Measurements from ENCODE around the gene CSRP1.

Gene CSRP1

DNA sequence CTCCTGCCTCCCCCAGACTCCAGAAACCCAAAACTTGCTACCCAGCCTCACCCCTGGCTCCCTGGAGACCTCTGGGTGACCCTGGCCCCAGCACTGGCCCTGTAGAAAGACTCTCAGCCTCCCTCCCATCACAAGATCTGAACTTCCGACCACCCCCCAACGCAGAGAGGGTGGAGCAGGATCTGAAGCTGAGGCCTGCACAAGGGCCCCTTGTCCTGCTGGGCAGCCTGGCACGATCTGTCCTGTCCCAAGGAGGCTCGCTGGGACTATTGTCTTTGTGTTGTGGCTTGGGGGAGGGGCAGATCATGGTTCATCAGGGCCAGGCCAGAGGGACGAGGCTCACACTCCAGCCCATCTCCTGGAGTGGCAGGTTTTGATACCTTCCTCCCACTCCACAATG, 57.9 kb downstream of the CSRP1 start:
- Histone ChIP-seq H3K9ac (ENCODE audit: low read depth, low read length) (no peak overlapping the region), H3K4me3 (ENCODE audit: low read depth, low read length) (no peak overlapping the region), H3K9me3 (ENCODE audit: control insufficient read depth, insufficient read depth, low read length) (no peaks in the 10 kb centered on the region), H3K4me1 (ENCODE audit: control insufficient read depth, insufficient read depth, low read length) (peaks cover 19% of the 10 kb centered on the region), H3K36me3 (ENCODE audit: control insufficient read depth, insufficient read depth, low read length) (no peaks in the 10 kb centered on the region), H3K27me3 (ENCODE audit: control insufficient read depth, insufficient read depth, low read length) (peaks cover 3% of the 10 kb centered on the region)

DNA sequence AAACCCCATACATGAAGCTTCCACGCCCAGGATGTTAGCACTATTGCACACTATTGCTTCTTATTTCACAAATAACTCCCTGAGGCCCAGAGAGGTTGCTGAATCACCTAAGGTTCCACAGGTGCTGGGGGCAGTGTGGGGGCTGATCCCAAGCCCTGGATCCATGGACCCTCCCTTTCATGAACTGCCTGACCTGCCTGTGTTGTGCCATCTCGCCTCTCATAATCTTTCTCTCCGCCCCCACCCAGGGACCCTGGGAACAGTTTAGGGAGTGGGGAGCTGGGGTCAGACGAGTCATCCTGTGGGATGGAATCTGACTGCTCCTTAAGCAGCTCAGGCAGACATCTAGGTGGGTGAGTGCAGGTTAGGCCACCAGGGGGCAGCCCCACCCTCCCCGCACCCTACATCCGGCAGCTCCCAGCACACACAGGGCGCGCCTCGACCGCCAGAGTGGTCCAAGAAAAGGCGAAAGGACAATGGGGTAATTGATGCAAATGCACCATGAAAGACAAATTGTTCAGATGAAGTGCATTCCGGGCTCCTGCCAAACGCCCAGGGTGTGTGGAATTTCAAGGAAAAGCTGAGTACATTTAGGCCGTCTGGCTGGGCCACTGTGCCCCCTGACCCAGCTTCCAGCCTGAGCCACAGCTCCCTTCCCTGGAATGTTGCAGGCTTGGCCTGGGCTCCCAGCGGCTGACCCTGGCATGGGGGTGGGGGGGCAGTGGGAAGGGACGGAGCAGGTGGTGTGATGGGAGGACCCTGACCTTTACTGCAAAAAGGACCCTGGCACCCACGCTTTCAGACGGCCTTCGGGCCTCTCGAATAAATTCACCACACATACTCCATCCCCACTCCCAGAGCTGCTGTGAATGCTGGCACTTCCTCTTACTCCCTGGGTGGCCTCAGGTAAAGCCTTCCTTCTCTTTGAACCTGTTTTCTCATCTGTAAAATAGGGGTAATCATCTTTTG, 58.7 kb downstream of the CSRP1 start:
- Histone ChIP-seq H3K9me3 (ENCODE audit: control insufficient read depth, insufficient read depth, low read length) (no peaks in the 10 kb centered on the region), H3K4me1 (ENCODE audit: control insufficient read depth, insufficient read depth, low read length) (peaks cover 19% of the 10 kb centered on the region), H3K9ac (ENCODE audit: low read depth, low read length) (no peak overlapping the region), H3K36me3 (ENCODE audit: control insufficient read depth, insufficient read depth, low read length) (no peaks in the 10 kb centered on the region), H3K4me3 (ENCODE audit: low read depth, low read length) (peak overlapping the region; percentile 27), H3K27me3 (ENCODE audit: control insufficient read depth, insufficient read depth, low read length) (peaks cover 3% of the 10 kb centered on the region)

DNA sequence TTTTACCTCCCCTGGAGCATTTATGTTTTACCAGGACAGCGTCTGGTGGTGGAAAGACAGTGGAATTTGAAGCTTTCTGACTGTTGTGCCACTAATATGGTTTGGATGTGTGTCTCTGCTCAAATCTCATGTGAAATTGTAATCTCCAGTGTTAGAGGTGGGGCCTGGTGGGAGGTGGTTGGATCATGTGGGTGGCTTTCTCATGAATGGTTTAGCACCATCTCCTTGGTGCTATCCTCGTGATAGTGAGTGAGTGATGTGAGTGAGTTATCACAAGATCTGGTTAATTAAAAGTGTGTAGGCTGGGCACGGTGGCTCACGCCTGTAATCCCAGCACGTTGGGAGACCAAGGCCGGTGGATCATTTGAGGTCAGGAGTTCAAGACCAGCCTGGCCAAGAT, 61.6 kb downstream of the CSRP1 start:
- peaks cover 16% of the 10 kb centered on the region for H3K4me1 ChIP-seq (ENCODE audit: control insufficient read depth, insufficient read depth, low read length)
- H3K4me3 ChIP-seq (ENCODE audit: low read depth, low read length) = no peak overlapping the region
- H3K9ac ChIP-seq (ENCODE audit: low read depth, low read length) = no peak overlapping the region

DNA sequence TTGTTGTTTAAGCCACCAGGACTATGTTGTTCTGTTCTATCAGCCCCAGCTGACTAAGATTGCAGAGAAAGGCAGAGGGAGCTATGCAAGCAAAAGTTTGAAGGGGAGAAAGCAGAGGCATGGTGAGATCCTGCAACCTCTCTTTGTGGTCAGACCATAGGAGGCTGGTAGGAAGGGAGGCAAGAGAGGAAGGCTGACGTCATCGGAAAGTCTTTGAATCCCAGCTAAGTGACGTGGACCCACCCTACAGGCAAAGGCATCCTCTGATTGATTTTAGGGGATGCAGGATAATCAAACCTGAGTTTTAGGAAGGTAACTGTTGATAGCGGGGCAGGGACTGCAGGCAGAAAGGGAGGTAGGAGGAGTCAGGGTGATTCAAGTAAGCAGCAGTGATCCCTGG, 62.1 kb downstream of the CSRP1 start:
- H3K36me3 ChIP-seq (ENCODE audit: control insufficient read depth, insufficient read depth, low read length) = no peaks in the 10 kb centered on the region
- H3K9ac ChIP-seq (ENCODE audit: low read depth, low read length) = no peak overlapping the region
- H3K27me3 ChIP-seq (ENCODE audit: control insufficient read depth, insufficient read depth, low read length) = peaks cover 3% of the 10 kb centered on the region
- no peaks in the 10 kb centered on the region for H3K9me3 ChIP-seq (ENCODE audit: control insufficient read depth, insufficient read depth, low read length)
- peaks cover 16% of the 10 kb centered on the region for H3K4me1 ChIP-seq (ENCODE audit: control insufficient read depth, insufficient read depth, low read length)
- H3K4me3 ChIP-seq (ENCODE audit: low read depth, low read length) = no peak overlapping the region

More for the DNA sequence above, 61.6 kb downstream of the CSRP1 start:
- H3K27me3 ChIP-seq (ENCODE audit: control insufficient read depth, insufficient read depth, low read length) = peaks cover 3% of the 10 kb centered on the region
- no peaks in the 10 kb centered on the region for H3K36me3 ChIP-seq (ENCODE audit: control insufficient read depth, insufficient read depth, low read length)
- no peaks in the 10 kb centered on the region for H3K9me3 ChIP-seq (ENCODE audit: control insufficient read depth, insufficient read depth, low read length)

DNA sequence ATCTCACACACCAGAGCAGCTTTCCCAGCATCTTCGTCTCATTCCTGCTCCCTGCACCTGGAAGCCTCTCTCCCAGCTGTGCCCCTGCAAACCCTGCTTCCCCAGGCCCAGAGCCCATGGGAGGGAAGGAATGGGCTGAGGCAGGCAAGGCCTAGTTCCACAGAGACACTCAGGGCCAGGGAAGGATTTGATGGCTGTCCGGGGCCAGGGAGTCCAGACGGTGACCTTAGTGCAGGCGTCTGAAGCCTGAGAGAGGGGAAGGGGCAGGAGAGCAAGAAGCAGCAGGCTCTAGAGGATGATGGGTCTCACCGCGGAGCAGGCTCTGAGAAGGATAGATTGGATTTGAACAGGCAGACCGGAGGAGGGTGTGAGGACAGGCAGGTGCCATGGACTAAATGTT, 63.2 kb downstream of the CSRP1 start:
- H3K27me3 ChIP-seq (ENCODE audit: control insufficient read depth, insufficient read depth, low read length) = peaks cover 3% of the 10 kb centered on the region
- no peaks in the 10 kb centered on the region for H3K9me3 ChIP-seq (ENCODE audit: control insufficient read depth, insufficient read depth, low read length)
- H3K4me1 ChIP-seq (ENCODE audit: control insufficient read depth, insufficient read depth, low read length) = peaks cover 11% of the 10 kb centered on the region
- H3K9ac ChIP-seq (ENCODE audit: low read depth, low read length) = no peak overlapping the region
- no peak overlapping the region for H3K4me3 ChIP-seq (ENCODE audit: low read depth, low read length)
- H3K36me3 ChIP-seq (ENCODE audit: control insufficient read depth, insufficient read depth, low read length) = no peaks in the 10 kb centered on the region

GRCh38 chr1:201436969-201437368, 70.0 kb downstream of the CSRP1 start:
- Histone ChIP-seq H3K9me3 (ENCODE audit: control insufficient read depth, insufficient read depth, low read length) (no peaks in the 10 kb centered on the region), H3K4me3 (ENCODE audit: low read depth, low read length) (no peak overlapping the region), H3K4me1 (ENCODE audit: control insufficient read depth, insufficient read depth, low read length) (peaks cover 6% of the 10 kb centered on the region), H3K36me3 (ENCODE audit: control insufficient read depth, insufficient read depth, low read length) (no peaks in the 10 kb centered on the region), H3K9ac (ENCODE audit: low read depth, low read length) (no peak overlapping the region), H3K27me3 (ENCODE audit: control insufficient read depth, insufficient read depth, low read length) (no peaks in the 10 kb centered on the region)

GRCh38 chr1:201436393-201436792, 70.5 kb downstream of the CSRP1 start:
- no peaks in the 10 kb centered on the region for H3K36me3 ChIP-seq (ENCODE audit: control insufficient read depth, insufficient read depth, low read length)
- no peak overlapping the region for H3K9ac ChIP-seq (ENCODE audit: low read depth, low read length)
- H3K9me3 ChIP-seq (ENCODE audit: control insufficient read depth, insufficient read depth, low read length) = no peaks in the 10 kb centered on the region
- H3K27me3 ChIP-seq (ENCODE audit: control insufficient read depth, insufficient read depth, low read length) = no peaks in the 10 kb centered on the region
- peaks cover 6% of the 10 kb centered on the region for H3K4me1 ChIP-seq (ENCODE audit: control insufficient read depth, insufficient read depth, low read length)
- no peak overlapping the region for H3K4me3 ChIP-seq (ENCODE audit: low read depth, low read length)

DNA sequence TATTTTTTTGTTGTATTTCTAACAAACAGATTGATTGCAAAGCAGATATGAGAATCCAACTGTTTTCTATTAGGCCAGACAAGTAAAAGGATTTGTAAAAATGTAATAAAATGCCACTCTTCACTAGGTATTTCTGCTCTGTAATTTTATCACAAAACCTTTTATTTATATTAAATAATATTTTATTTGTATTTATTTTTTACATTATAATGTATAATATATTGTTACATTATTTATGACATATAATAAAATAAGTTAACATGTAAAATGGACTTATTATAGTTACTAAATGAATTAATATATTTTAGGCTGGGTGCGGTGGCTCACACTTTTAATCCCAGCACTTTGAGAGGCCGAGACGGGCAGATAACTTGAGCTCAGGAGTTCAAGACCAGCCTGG, 72.7 kb downstream of the CSRP1 start:
- no peak overlapping the region for H3K9ac ChIP-seq (ENCODE audit: low read depth, low read length)
- H3K36me3 ChIP-seq (ENCODE audit: control insufficient read depth, insufficient read depth, low read length) = no peaks in the 10 kb centered on the region

DNA sequence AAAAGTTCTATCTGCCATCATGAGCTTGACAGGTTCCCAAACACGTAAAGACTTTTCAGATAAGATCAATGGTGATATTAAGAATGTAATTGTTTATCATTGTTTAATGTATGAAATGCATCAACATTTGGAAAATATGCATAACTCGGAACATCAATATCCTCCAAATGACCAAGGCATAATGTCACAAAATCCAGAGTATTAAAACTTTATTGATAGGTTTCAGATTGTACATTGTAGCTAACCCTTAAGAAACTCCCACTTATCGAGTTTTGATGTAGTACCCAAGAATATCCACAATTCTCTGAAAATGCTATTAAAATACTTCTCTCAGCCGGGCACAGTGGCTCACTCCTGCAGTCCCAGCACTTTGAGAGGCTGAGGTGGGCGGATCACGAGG, 73.3 kb downstream of the CSRP1 start:
- Histone ChIP-seq H3K36me3 (ENCODE audit: control insufficient read depth, insufficient read depth, low read length) (no peaks in the 10 kb centered on the region), H3K4me1 (ENCODE audit: control insufficient read depth, insufficient read depth, low read length) (peaks cover 6% of the 10 kb centered on the region), H3K4me3 (ENCODE audit: low read depth, low read length) (no peak overlapping the region), H3K27me3 (ENCODE audit: control insufficient read depth, insufficient read depth, low read length) (no peaks in the 10 kb centered on the region), H3K9ac (ENCODE audit: low read depth, low read length) (no peak overlapping the region), H3K9me3 (ENCODE audit: control insufficient read depth, insufficient read depth, low read length) (no peaks in the 10 kb centered on the region)

More for the DNA sequence above, 72.7 kb downstream of the CSRP1 start:
- Histone ChIP-seq H3K9me3 (ENCODE audit: control insufficient read depth, insufficient read depth, low read length) (no peaks in the 10 kb centered on the region), H3K4me3 (ENCODE audit: low read depth, low read length) (no peak overlapping the region), H3K4me1 (ENCODE audit: control insufficient read depth, insufficient read depth, low read length) (peaks cover 6% of the 10 kb centered on the region), H3K27me3 (ENCODE audit: control insufficient read depth, insufficient read depth, low read length) (no peaks in the 10 kb centered on the region)
